MCF 10A (cell line): ENCODE results near the gene TMEM163. TPM values are rescaled to one million over a fixed set of nuclear protein-coding genes. Genes with fewer than 3 reads are reported as not detected.
A peak's percentile ranks its signal among the peaks of the same experiment; 100 is the strongest.
"Not testable (repeated sequence)": the region's sequence is repeated elsewhere in the genome, so short reads cannot be mapped to it uniquely, and the experiment has no call there.

ENCODE experiments used
- BruUV-seq: library from RNA; stranded (reverse); fragments of 400-500 nt; replicated peaks from 2 replicates; lab custom pipeline; 2021; lab: Mats Ljungman, UMichigan
- CTCF ChIA-PET: fragments of 300-600 bp; sonication (Branson Sonifier 250); formaldehyde crosslinking; extraction: SDS; loops from one replicate; lab custom pipeline; 2021; ENCODE audit warnings: antibody characterized with exemption, inconsistent platforms; lab: Yijun Ruan, JAX
- POLR2A ChIA-PET: fragments of 300-600, 350-650 bp; sonication (Branson Sonifier 250); formaldehyde crosslinking; extraction: SDS; loops from one replicate; lab custom pipeline; 2020; ENCODE audit warnings: antibody characterized with exemption, inconsistent platforms; lab: Yijun Ruan, JAX
- DNase-seq: peaks from one replicate; pipeline ENCODE4 v3.0.0-alpha.2; 2018; ENCODE audit not compliant: unreplicated experiment
- H3K27ac Mint-ChIP-seq: one replicate; pipeline ENCODE4 v1.8.0; 2022; ENCODE audit warnings: mild to moderate bottlenecking, low read depth, mixed read lengths; ENCODE audit not compliant: unreplicated experiment
- H3K27me3 Mint-ChIP-seq: one replicate; pipeline ENCODE4 v1.8.0; 2022; ENCODE audit warnings: mixed read lengths; ENCODE audit not compliant: insufficient read depth, unreplicated experiment
- H3K36me3 Mint-ChIP-seq: one replicate; pipeline ENCODE4 v1.8.0; 2022; ENCODE audit warnings: mild to moderate bottlenecking, moderate library complexity, mixed read lengths; ENCODE audit not compliant: insufficient read depth, unreplicated experiment
- H3K4me1 Mint-ChIP-seq: one replicate; pipeline ENCODE4 v1.8.0; 2022; ENCODE audit warnings: mixed read lengths; ENCODE audit not compliant: insufficient read depth, unreplicated experiment
- H3K4me3 Mint-ChIP-seq: one replicate; pipeline ENCODE4 v1.8.0; 2022; ENCODE audit warnings: mild to moderate bottlenecking, moderate library complexity, mixed read lengths; ENCODE audit not compliant: unreplicated experiment
- H3K9me3 Mint-ChIP-seq: one replicate; pipeline ENCODE4 v1.8.0; 2022; ENCODE audit warnings: mixed read lengths; ENCODE audit not compliant: unreplicated experiment
- CTCF ChIP-seq: fragments of 200-600 bp; IDR thresholded peaks from one replicate; pipeline ENCODE4 v1.8.0; 2022; ENCODE audit warnings: antibody characterized with exemption, mild to moderate bottlenecking; ENCODE audit not compliant: unreplicated experiment
- intact Hi-C: fragments of 100-400 bp; cut with micrococcal nuclease; formaldehyde crosslinking; loops from 2 replicates; pipeline ENCODE4 v1.14.1; 2022
- total RNA-seq: library from RNA; stranded (reverse); gene quantifications from 2 replicates; pipeline ENCODE4 v1.2.3, GENCODE V29; 2022

TMEM163 gene
- total RNA-seq, 1 experiment from 2014 or later, result not detected

- no peaks in the 10 kb centered on the region for H3K4me1 Mint-ChIP-seq
- DNase-seq, result no peak
- H3K36me3 Mint-ChIP-seq, result no peaks in the 10 kb centered on the region
- intact Hi-C loops, result no loop called here
- BruUV-seq, result no TSS peak
- no peaks in the 10 kb centered on the region for H3K9me3 Mint-ChIP-seq
- no peak overlapping the region for H3K4me3 Mint-ChIP-seq
- ChIA-PET POLR2A (no interaction called here), CTCF (no interaction called here)
- no peak for TF ChIP-seq CTCF
- H3K27me3 Mint-ChIP-seq, result peaks cover 11% of the 10 kb centered on the region
- H3K27ac Mint-ChIP-seq, result no peak overlapping the region
Measured at GRCh38 chr2:134763164-134763710, 44.4 kb upstream of the TMEM163 start.

GRCh38 chr2:134762508-134762907 lies 43.7 kb upstream of the TMEM163 start:
- intact Hi-C loops, result no loop called here
- Mint-ChIP-seq H3K36me3 (no peaks in the 10 kb centered on the region), H3K27ac (no peak overlapping the region), H3K4me3 (no peak overlapping the region), H3K9me3 (no peaks in the 10 kb centered on the region), H3K27me3 (peaks cover 11% of the 10 kb centered on the region), H3K4me1 (no peaks in the 10 kb centered on the region)
- CTCF ChIA-PET, result no interaction called here
- peak; percentile 48 for DNase-seq
- no peak for TF ChIP-seq CTCF
- BruUV-seq, result no TSS peak
- POLR2A ChIA-PET, result no interaction called here

- TF ChIP-seq CTCF, result no peak
- H3K4me1 Mint-ChIP-seq, result no peaks in the 10 kb centered on the region
- no peaks in the 10 kb centered on the region for H3K9me3 Mint-ChIP-seq
- no TSS peak for BruUV-seq
- POLR2A ChIA-PET, result no interaction called here
- H3K4me3 Mint-ChIP-seq, result no peak overlapping the region
- intact Hi-C loops, result no loop called here
- no peak for DNase-seq
- no peaks in the 10 kb centered on the region for H3K36me3 Mint-ChIP-seq
- peaks cover 11% of the 10 kb centered on the region for H3K27me3 Mint-ChIP-seq
- CTCF ChIA-PET, result no interaction called here
- H3K27ac Mint-ChIP-seq, result no peak overlapping the region
Measured at GRCh38 chr2:134760385-134760784, 41.6 kb upstream of the TMEM163 start.

GRCh38 chr2:134758633-134759032 lies 39.8 kb upstream of the TMEM163 start:
- BruUV-seq, result no TSS peak
- no peak for TF ChIP-seq CTCF
- Mint-ChIP-seq H3K27me3 (peaks cover 11% of the 10 kb centered on the region), H3K4me3 (no peak overlapping the region), H3K4me1 (no peaks in the 10 kb centered on the region), H3K27ac (no peak overlapping the region), H3K9me3 (no peaks in the 10 kb centered on the region), H3K36me3 (no peaks in the 10 kb centered on the region)
- ChIA-PET CTCF (no interaction called here), POLR2A (no interaction called here)
- intact Hi-C loops, result no loop called here
- no peak for DNase-seq

GRCh38 chr2:134751981-134752380 lies 33.2 kb upstream of the TMEM163 start:
- POLR2A ChIA-PET, result interaction anchor here (0.8 kb wide), 1 partner anchor 35 kb away, joined by 3 read pairs; no protein-coding TSS in a partner anchor

More at GRCh38 chr2:134751981-134752380, 33.2 kb upstream of the TMEM163 start:
- DNase-seq, H3K4me3 Mint-ChIP-seq, BruUV-seq, intact Hi-C loops, H3K36me3 Mint-ChIP-seq, H3K9me3 Mint-ChIP-seq, H3K4me1 Mint-ChIP-seq, H3K27ac Mint-ChIP-seq: not testable (repeated sequence)
- H3K27me3 Mint-ChIP-seq, result peaks cover 37% of the 10 kb centered on the region
- CTCF ChIA-PET, result interaction anchor here (0.8 kb wide), 1 partner anchor 18 kb away, joined by 3 read pairs; no protein-coding TSS in a partner anchor
